ENCODE measurements around the gene WNT9B. TPM values are rescaled to one million over a fixed set of nuclear protein-coding genes. Genes with fewer than 3 reads are reported as not detected.

Gene WNT9B
- total RNA-seq, 4 donors from 2014 or later = 0.31 to 0.81 (median 0.45) TPM; not detected in 1

DNA sequence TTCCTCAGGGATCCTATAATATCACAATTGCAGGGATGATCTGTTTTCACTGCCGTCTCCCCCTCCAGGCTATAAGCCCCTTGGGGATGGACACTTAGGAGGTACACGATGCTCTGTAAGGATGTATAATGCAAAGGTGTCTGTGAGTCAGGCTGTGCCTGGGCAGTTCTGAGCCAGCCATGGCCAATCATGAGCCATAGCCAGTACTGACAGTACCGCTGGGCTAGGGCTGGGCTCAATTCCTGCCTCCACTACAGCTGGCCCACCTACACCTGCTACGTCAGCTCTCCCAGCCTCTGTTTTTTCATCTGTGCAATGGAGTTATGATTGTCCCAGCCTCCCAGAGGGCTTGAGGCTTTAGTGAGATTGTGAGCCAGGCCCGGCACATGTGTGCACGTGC lies 2.8 kb upstream of the WNT9B start:
- no peak for ATAC-seq
- no peaks in the 10 kb centered on the region for H3K36me3 ChIP-seq
- no peak for TF ChIP-seq POLR2A (IDR thresholded peaks at IDR 0.05)
- TF ChIP-seq EP300 (IDR thresholded peaks at IDR 0.05) = no peak
- TF ChIP-seq POLR2AphosphoS5 (IDR thresholded peaks at IDR 0.05) = no peak
- TF ChIP-seq, protein P1, sequence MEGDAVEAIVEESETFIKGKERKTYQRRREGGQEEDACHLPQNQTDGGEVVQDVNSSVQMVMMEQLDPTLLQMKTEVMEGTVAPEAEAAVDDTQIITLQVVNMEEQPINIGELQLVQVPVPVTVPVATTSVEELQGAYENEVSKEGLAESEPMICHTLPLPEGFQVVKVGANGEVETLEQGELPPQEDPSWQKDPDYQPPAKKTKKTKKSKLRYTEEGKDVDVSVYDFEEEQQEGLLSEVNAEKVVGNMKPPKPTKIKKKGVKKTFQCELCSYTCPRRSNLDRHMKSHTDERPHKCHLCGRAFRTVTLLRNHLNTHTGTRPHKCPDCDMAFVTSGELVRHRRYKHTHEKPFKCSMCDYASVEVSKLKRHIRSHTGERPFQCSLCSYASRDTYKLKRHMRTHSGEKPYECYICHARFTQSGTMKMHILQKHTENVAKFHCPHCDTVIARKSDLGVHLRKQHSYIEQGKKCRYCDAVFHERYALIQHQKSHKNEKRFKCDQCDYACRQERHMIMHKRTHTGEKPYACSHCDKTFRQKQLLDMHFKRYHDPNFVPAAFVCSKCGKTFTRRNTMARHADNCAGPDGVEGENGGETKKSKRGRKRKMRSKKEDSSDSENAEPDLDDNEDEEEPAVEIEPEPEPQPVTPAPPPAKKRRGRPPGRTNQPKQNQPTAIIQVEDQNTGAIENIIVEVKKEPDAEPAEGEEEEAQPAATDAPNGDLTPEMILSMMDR (IDR thresholded peaks at IDR 0.05) = no peak
- no peaks in the 10 kb centered on the region for H3K9me3 ChIP-seq
- no peak overlapping the region for H3K27ac ChIP-seq
- WGBS, 2 donors (ENCODE audit: low coverage in 1 of 2) = no CpG with 5 or more reads among the region's 6 CpGs
- H3K27me3 ChIP-seq = peaks cover 83% of the 10 kb centered on the region
- H3K4me3 ChIP-seq = no peak overlapping the region
- peaks cover 0 to 16% (median 10%) of the 10 kb centered on the region in 3 donors for H3K4me1 ChIP-seq

DNA sequence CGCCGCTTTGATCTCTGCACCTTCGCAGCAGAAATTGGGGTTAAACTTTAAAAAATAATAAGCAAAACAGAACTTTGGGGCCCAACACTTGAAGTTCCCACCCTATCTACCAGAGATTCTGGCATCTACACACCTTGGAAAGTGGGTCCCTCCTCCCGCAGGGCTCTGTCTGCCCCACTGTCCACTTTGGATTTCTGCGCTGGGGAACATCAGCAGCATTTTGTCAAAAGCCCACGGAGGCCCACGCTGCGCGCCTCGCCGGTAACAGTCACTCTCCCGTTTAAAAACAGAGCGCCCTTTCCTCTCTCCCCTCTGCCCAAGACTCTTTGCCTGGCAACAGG lies 725 bp upstream of the WNT9B start:
- TF ChIP-seq POLR2AphosphoS5 (IDR thresholded peaks at IDR 0.05) (no peak), EP300 (IDR thresholded peaks at IDR 0.05) (no peak), POLR2A (IDR thresholded peaks at IDR 0.05) (no peak)
- TF ChIP-seq, protein P1 (IDR thresholded peaks at IDR 0.05) = no peak
- H3K9me3 ChIP-seq = no peaks in the 10 kb centered on the region
- H3K27ac ChIP-seq = no peak overlapping the region
- H3K27me3 ChIP-seq = peaks cover 93% of the 10 kb centered on the region
- no peaks in the 10 kb centered on the region for H3K36me3 ChIP-seq
- ATAC-seq = no peak
- H3K4me3 ChIP-seq = peak overlapping the region in 1 of 2 donors; percentile 48
- peaks cover 0 to 16% (median 10%) of the 10 kb centered on the region in 3 donors for H3K4me1 ChIP-seq
- 15 to 76% methylated on average over 4 to 9 of the region's 13 CpGs for WGBS, 2 donors (ENCODE audit: low coverage in 1 of 2)

DNA sequence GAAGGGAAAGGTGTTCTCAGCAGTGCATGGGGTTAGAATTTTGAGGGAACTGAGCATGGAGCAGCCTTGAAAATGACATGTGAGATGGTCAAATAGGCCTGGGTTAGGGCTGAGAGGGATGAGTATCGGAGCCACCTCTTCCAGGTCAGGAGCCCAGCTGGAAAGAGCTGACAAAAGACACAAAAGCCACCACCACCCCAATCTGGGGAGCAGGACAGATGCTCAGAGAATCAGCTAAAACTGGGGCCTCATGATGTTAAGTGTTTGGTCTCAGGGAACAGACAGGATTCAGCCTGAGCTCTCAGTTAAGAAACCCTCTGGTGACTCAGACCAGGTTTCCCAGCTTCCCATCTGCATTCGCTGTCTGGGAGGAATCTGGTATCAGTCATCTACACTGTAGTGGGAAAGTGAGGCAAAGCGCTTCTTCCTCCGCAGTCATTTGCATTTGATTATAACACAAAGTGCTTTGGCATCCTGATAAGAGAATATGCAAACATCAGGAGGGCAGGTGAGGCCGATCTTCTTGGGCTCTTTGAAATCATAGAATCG lies 2.6 kb downstream of the WNT9B start:
- TF ChIP-seq, protein P1 (IDR thresholded peaks at IDR 0.05) = no peak
- no peak for TF ChIP-seq EP300 (IDR thresholded peaks at IDR 0.05)
- no peak for TF ChIP-seq POLR2AphosphoS5 (IDR thresholded peaks at IDR 0.05)
- TF ChIP-seq POLR2A (IDR thresholded peaks at IDR 0.05) = no peak
- H3K9me3 ChIP-seq = no peaks in the 10 kb centered on the region
- peaks cover 0 to 16% (median 10%) of the 10 kb centered on the region in 3 donors for H3K4me1 ChIP-seq
- ATAC-seq = no peak
- no peaks in the 10 kb centered on the region for H3K36me3 ChIP-seq
- no peak overlapping the region for H3K27ac ChIP-seq
- WGBS, 2 donors (ENCODE audit: low coverage in 1 of 2) = 62 to 96% methylated on average over 3 to 4 of the region's 6 CpGs
- no peak overlapping the region for H3K4me3 ChIP-seq
- peaks cover 84% of the 10 kb centered on the region for H3K27me3 ChIP-seq

DNA sequence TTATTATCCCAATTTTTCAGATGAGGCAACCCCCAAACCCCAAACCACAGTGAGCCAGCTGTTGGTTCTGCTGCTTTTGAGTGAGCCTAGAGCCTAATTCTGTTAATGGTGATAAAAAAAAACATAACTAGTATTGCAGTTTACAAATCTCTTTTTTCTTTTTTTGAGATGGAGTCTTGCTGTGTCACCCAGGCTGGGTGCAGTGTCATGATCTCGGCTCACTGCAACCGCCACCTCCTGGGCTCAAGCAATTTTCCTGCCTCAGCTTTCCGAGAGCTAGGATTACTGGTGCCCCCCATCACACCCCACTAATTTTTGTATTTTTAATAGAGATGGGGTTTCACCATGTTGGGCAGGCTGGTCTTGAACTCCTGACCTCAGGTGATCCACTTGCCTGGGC lies 3.1 kb downstream of the WNT9B start:
- Histone ChIP-seq H3K4me1 (peaks cover 0 to 16% (median 10%) of the 10 kb centered on the region in 3 donors), H3K36me3 (no peaks in the 10 kb centered on the region), H3K27ac (no peak overlapping the region), H3K9me3 (no peaks in the 10 kb centered on the region), H3K4me3 (no peak overlapping the region), H3K27me3 (peaks cover 82% of the 10 kb centered on the region)
- TF ChIP-seq, protein P1 (IDR thresholded peaks at IDR 0.05) = no peak
- TF ChIP-seq POLR2AphosphoS5 (IDR thresholded peaks at IDR 0.05) = no peak
- TF ChIP-seq POLR2A (IDR thresholded peaks at IDR 0.05) = no peak
- no peak for TF ChIP-seq EP300 (IDR thresholded peaks at IDR 0.05)
- WGBS, 2 donors (ENCODE audit: low coverage in 1 of 2) = 83 to 96% methylated on average over 2 to 3 of the region's 3 CpGs
- no peak for ATAC-seq

GRCh38 chr17:46854948-46855347 lies 3.6 kb downstream of the WNT9B start:
- H3K9me3 ChIP-seq = no peaks in the 10 kb centered on the region

More at GRCh38 chr17:46854948-46855347, 3.6 kb downstream of the WNT9B start:
- WGBS, 2 donors (ENCODE audit: low coverage in 1 of 2) = 50 to 73% methylated on average over 1 to 2 of the region's 4 CpGs
- TF ChIP-seq EP300 (IDR thresholded peaks at IDR 0.05) = no peak
- Histone ChIP-seq H3K36me3 (no peaks in the 10 kb centered on the region), H3K27me3 (peaks cover 77% of the 10 kb centered on the region), H3K27ac (no peak overlapping the region), H3K4me3 (no peak overlapping the region), H3K4me1 (peaks cover 0 to 16% (median 10%) of the 10 kb centered on the region in 3 donors)
- no peak for ATAC-seq

All from gastroesophageal sphincter (tissue), 4 donors.